Putamen (tissue), 1 donor: ENCODE measurements around the gene ANKRD52.
"Not testable (repeated sequence)": the region's sequence is repeated elsewhere in the genome, so short reads cannot be mapped to it uniquely, and the experiment has no call there.

Experiments
- DNase-seq: peaks from one replicate; pipeline ENCODE4 v3.0.0-alpha.2; 2016; ENCODE audit warnings: low spot score

ANKRD52 gene

GRCh38 chr12:56272468-56272867 is 14.3 kb upstream of the ANKRD52 start:
- not testable (repeated sequence) for DNase-seq

GRCh38 chr12:56271031-56271430 is 12.8 kb upstream of the ANKRD52 start:
- no peak for DNase-seq

GRCh38 chr12:56267443-56268071 is 9.4 kb upstream of the ANKRD52 start:
- no peak for DNase-seq

- DNase-seq, result peak; percentile 84
Observed at GRCh38 chr12:56266693-56267442, 8.7 kb upstream of the ANKRD52 start, which contains the start of gene COQ10A. Gene COQ10A, plus strand, starts transcription at chr12:56266942. Its CDS starts 177 bp downstream, at chr12:56267119.

GRCh38 chr12:56266068-56266692 is 8.0 kb upstream of the ANKRD52 start:
- DNase-seq, result not testable (repeated sequence)

GRCh38 chr12:56262955-56263354 is 4.8 kb upstream of the ANKRD52 start:
- not testable (repeated sequence) for DNase-seq

GRCh38 chr12:56261503-56262232 is 3.5 kb upstream of the ANKRD52 start:
- no peak for DNase-seq

- DNase-seq, result no peak
Observed at GRCh38 chr12:56260921-56261320, 2.7 kb upstream of the ANKRD52 start.

- DNase-seq, result no peak
Observed at GRCh38 chr12:56260380-56260779, 2.2 kb upstream of the ANKRD52 start.

GRCh38 chr12:56258820-56259183 is 618 bp upstream of the ANKRD52 start:
- DNase-seq, result no peak

GRCh38 chr12:56257491-56258067 is 605 bp downstream of the ANKRD52 start:
- peak; percentile 20 for DNase-seq

- DNase-seq, result peak; percentile 33
Observed at GRCh38 chr12:56257071-56257470, 1.1 kb downstream of the ANKRD52 start.

- DNase-seq, result no peak
Observed at GRCh38 chr12:56256326-56256960, 1.7 kb downstream of the ANKRD52 start.

GRCh38 chr12:56255671-56256070 is 2.5 kb downstream of the ANKRD52 start:
- no peak for DNase-seq

- no peak for DNase-seq
Observed at GRCh38 chr12:56253091-56253490, 5.1 kb downstream of the ANKRD52 start.

GRCh38 chr12:56252649-56253048 is 5.5 kb downstream of the ANKRD52 start:
- no peak for DNase-seq

- DNase-seq, result no peak
Observed at GRCh38 chr12:56248711-56249110, 9.5 kb downstream of the ANKRD52 start.

GRCh38 chr12:56247923-56248322 is 10.3 kb downstream of the ANKRD52 start:
- DNase-seq, result no peak

- DNase-seq, result no peak
Observed at GRCh38 chr12:56244494-56244893, 13.7 kb downstream of the ANKRD52 start.

- no peak for DNase-seq
Observed at GRCh38 chr12:56243731-56244181, 14.4 kb downstream of the ANKRD52 start.

GRCh38 chr12:56242986-56243385 is 15.2 kb downstream of the ANKRD52 start:
- no peak for DNase-seq
